Measurements from ENCODE around the gene MAP2K7.

Gene MAP2K7

DNA sequence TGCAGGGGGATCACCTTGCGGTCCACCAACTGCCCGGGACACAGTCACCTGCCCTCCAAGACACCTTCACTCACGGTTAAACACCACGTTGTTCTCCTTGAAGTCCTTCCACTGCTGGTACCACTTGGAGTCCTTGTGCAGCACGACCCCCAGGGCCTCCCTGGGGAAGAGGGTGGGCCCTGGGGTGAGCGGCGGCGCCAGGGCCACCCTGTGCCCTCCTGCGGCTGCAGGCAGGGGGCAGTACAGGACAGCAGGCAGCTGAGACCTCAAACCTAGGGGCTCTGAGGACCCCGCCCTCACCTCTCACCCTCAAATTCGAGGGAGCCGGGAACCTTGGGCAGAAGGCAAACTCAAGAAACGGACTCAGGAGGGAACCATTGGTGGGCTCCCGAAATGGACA lies 29.7 kb downstream of the MAP2K7 start:
- ChIA-PET CTCF (interaction anchor here (0.7 kb wide), 1 partner anchor 323 kb away, joined by 3 read pairs; no protein-coding TSS in a partner anchor), POLR2A (interaction anchor here (5.8 kb wide), 1 partner anchor 9 kb away, joined by 60 read pairs; the partner anchor contains the start of gene TIMM44)
- no peak overlapping the region for H3K27ac ChIP-seq (ENCODE audit: extremely low read depth, low read depth, low read length)
- H3K9me3 ChIP-seq (ENCODE audit: control insufficient read depth, insufficient read depth, low read depth, low read length) = no peaks in the 10 kb centered on the region
- TF ChIP-seq, protein P1, sequence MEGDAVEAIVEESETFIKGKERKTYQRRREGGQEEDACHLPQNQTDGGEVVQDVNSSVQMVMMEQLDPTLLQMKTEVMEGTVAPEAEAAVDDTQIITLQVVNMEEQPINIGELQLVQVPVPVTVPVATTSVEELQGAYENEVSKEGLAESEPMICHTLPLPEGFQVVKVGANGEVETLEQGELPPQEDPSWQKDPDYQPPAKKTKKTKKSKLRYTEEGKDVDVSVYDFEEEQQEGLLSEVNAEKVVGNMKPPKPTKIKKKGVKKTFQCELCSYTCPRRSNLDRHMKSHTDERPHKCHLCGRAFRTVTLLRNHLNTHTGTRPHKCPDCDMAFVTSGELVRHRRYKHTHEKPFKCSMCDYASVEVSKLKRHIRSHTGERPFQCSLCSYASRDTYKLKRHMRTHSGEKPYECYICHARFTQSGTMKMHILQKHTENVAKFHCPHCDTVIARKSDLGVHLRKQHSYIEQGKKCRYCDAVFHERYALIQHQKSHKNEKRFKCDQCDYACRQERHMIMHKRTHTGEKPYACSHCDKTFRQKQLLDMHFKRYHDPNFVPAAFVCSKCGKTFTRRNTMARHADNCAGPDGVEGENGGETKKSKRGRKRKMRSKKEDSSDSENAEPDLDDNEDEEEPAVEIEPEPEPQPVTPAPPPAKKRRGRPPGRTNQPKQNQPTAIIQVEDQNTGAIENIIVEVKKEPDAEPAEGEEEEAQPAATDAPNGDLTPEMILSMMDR (tag by site-specific recombination; IDR thresholded peaks at IDR 0.05) = peak; percentile 20; the same call in 1 of the 2 replicates
- TF ChIP-seq ZFP3 (tag by site-specific recombination; IDR thresholded peaks at IDR 0.05; ENCODE audit: low read depth) = no peak
- TF ChIP-seq ZNF623 (tag by site-specific recombination; IDR thresholded peaks at IDR 0.05) = no peak
- TF ChIP-seq, protein P2, sequence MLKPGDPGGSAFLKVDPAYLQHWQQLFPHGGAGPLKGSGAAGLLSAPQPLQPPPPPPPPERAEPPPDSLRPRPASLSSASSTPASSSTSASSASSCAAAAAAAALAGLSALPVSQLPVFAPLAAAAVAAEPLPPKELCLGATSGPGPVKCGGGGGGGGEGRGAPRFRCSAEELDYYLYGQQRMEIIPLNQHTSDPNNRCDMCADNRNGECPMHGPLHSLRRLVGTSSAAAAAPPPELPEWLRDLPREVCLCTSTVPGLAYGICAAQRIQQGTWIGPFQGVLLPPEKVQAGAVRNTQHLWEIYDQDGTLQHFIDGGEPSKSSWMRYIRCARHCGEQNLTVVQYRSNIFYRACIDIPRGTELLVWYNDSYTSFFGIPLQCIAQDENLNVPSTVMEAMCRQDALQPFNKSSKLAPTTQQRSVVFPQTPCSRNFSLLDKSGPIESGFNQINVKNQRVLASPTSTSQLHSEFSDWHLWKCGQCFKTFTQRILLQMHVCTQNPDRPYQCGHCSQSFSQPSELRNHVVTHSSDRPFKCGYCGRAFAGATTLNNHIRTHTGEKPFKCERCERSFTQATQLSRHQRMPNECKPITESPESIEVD (tag by site-specific recombination; IDR thresholded peaks at IDR 0.05) = no peak
- peaks cover 11% of the 10 kb centered on the region for H3K4me1 ChIP-seq (ENCODE audit: control insufficient read depth, insufficient read depth, low read length)
- H3K36me3 ChIP-seq (ENCODE audit: control insufficient read depth in 2 of 2, insufficient read depth in 1 of 2, low read length in 2 of 2) = peaks cover 29 to 81% of the 10 kb centered on the region in 2 experiments
- H3K4me3 ChIP-seq (ENCODE audit: low read depth, low read length) = no peak overlapping the region

DNA sequence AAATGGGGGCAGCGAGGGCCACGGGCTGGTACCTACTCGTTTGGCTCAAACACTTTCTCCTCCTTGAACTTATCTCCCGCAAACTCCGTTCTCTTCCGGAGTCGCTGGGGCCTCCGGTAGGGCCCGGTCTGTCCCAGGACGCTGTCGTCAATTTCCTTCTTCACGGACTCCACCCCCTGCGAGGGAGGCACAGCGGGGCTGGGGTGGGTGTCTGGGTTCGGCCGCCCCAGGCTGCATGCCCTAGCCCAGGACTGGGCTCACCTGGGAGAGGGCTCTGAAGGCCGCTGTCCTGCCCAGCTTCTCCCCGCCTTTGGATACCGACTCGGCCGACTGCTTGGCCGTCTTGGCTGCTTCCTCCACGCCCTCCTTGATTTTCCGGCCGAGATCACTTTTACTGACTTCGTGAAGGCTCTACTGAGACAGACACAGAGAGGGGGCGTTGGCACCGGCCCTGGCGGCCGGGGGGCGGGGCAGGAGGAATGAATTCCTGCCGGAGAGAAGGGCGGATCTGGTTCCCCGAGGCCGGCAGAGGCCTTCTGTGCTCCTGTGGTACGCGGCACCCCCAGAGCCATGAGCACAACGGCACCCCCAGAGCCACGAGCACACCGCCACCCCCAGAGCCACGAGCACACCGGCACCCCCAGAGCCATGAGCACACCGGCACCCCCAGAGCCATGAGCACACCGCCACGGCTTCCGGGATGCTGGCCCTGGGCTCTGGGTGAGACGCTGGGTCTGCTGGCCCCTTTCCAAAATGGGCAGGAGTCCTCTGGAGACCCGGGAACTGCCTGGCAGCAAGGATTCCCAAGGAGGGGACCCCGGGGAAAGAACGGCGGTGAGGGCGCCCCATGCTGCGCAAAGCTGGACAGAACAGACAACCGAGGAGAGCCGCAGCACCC lies 30.4 kb downstream of the MAP2K7 start:
- Histone ChIP-seq H3K36me3 (ENCODE audit: control insufficient read depth in 2 of 2, insufficient read depth in 1 of 2, low read length in 2 of 2) (peaks cover 29 to 86% of the 10 kb centered on the region in 2 experiments), H3K9me3 (ENCODE audit: control insufficient read depth, insufficient read depth, low read depth, low read length) (no peaks in the 10 kb centered on the region), H3K4me3 (ENCODE audit: low read depth, low read length) (no peak overlapping the region), H3K4me1 (ENCODE audit: control insufficient read depth, insufficient read depth, low read length) (peaks cover 5% of the 10 kb centered on the region; the same call in 1 of the 2 replicates), H3K27ac (ENCODE audit: extremely low read depth, low read depth, low read length) (no peak overlapping the region)
- ChIA-PET CTCF (interaction anchor here (0.7 to 1.2 kb wide), 3 partner anchors 10 to 323 kb away, joined by 3 to 5 read pairs (median 3); partner anchors contain the start of gene TIMM44), POLR2A (interaction anchor here (1.4 kb wide), 1 partner anchor 14 kb away, joined by 4 read pairs; the partner anchor contains the start of gene SNAPC2)
- no peak for TF ChIP-seq ZNF398 (tag by site-specific recombination; IDR thresholded peaks at IDR 0.05)
- TF ChIP-seq ZFP41 (tag by site-specific recombination; IDR thresholded peaks at IDR 0.05; ENCODE audit: borderline replicate concordance) = no peak
- TF ChIP-seq SP2 (tag by site-specific recombination; IDR thresholded peaks at IDR 0.05) = 0 out of 2 replicates have a peak, but pooled peaks have one; percentile 3
- TF ChIP-seq ZNF341 (tag by site-specific recombination; IDR thresholded peaks at IDR 0.05; ENCODE audit: low read depth) = no peak
- no peak for TF ChIP-seq ZNF560 (tag by site-specific recombination; IDR thresholded peaks at IDR 0.05; ENCODE audit: borderline replicate concordance)
- TF ChIP-seq ZNF155 (tag by site-specific recombination; IDR thresholded peaks at IDR 0.05) = no peak
- TF ChIP-seq ZNF169 (tag by site-specific recombination; IDR thresholded peaks at IDR 0.05) = no peak

GRCh38 chr19:7934766-7935165 lies 31.1 kb downstream of the MAP2K7 start:
- TF ChIP-seq SCRT1 (tag by site-specific recombination; IDR thresholded peaks at IDR 0.05; ENCODE audit: borderline replicate concordance) (no peak), EGR2 (tag by site-specific recombination; IDR thresholded peaks at IDR 0.05; ENCODE audit: low read depth) (peak; percentile 35; the same call in 1 of the 2 replicates), HIC1 (tag by site-specific recombination; IDR thresholded peaks at IDR 0.05) (0 out of 2 replicates have a peak, but pooled peaks have one; percentile 30)
- Histone ChIP-seq H3K4me3 (ENCODE audit: low read depth, low read length) (no peak overlapping the region), H3K4me1 (ENCODE audit: control insufficient read depth, insufficient read depth, low read length) (no peaks in the 10 kb centered on the region), H3K36me3 (ENCODE audit: control insufficient read depth in 2 of 2, insufficient read depth in 1 of 2, low read length in 2 of 2) (peaks cover 29 to 89% of the 10 kb centered on the region in 2 experiments), H3K27ac (ENCODE audit: extremely low read depth, low read depth, low read length) (no peak overlapping the region), H3K9me3 (ENCODE audit: control insufficient read depth, insufficient read depth, low read depth, low read length) (no peaks in the 10 kb centered on the region)
- POLR2A ChIA-PET = interaction anchor here (1.0 to 1.4 kb wide), 2 partner anchors 10 to 15 kb away, joined by 4 read pairs; partner anchors contain the start of gene SNAPC2
- CTCF ChIA-PET = interaction anchor here (1.2 kb wide), 2 partner anchors 9 to 66 kb away, joined by 3 to 5 read pairs; partner anchors contain the start of gene TIMM44

Measured in HEK293 (cell line).